Spleen (tissue), 11 donors: ENCODE data around the gene ZGPAT. TPM values are rescaled to one million over a fixed set of nuclear protein-coding genes. Genes with fewer than 3 reads are reported as not detected.
A peak's percentile ranks its signal among the peaks of the same experiment; 100 is the strongest.

Experiments
- DNase-seq: peaks from one replicate; pipeline ENCODE4 v3.0.0-alpha.2; 2020
- H3K27ac ChIP-seq, 8 donors: fragments of 200-600 bp; sonication (generic) in 7 of 8; 1 replicate in 4 of 8; 2 replicates in 4 of 8; pipeline versions ENCODE4 v1.5.0 to v1.8.0; 2016 to 2021; ENCODE audit warnings: inconsistent platforms in 4 of 8, mild to moderate bottlenecking in 4 of 8, moderate library complexity in 1 of 8
- H3K27me3 ChIP-seq, 7 donors: fragments of 200-600 bp; sonication (generic) in 6 of 7; replicated peaks in 1 of 7; 1 replicate in 4 of 7; 2 replicates in 3 of 7; pipeline versions ENCODE4 v1.5.0 to v1.8.0; 2016 to 2021; ENCODE audit warnings: inconsistent platforms in 3 of 7, mild to moderate bottlenecking in 1 of 7
- H3K36me3 ChIP-seq, 6 donors: fragments of 200-600 bp; sonication (generic) in 5 of 6; 1 replicate in 4 of 6; 2 replicates in 2 of 6; pipeline versions ENCODE4 v1.5.0 to v1.8.0; 2016 to 2021; ENCODE audit warnings: inconsistent platforms in 2 of 6
- H3K4me1 ChIP-seq, 6 donors: fragments of 200-600 bp; sonication (generic) in 5 of 6; 1 replicate in 3 of 6; 2 replicates in 3 of 6; pipeline versions ENCODE4 v1.5.0 to v1.8.0; 2016 to 2021; ENCODE audit warnings: inconsistent platforms in 3 of 6
- H3K4me3 ChIP-seq, 8 donors: fragments of 200-600 bp; sonication (generic) in 7 of 8; 1 replicate in 4 of 8; 2 replicates in 4 of 8; pipeline versions ENCODE4 v1.5.0 to v1.8.0; 2016 to 2021; ENCODE audit warnings: inconsistent platforms in 4 of 8, mild to moderate bottlenecking in 4 of 8, moderate library complexity in 2 of 8
- H3K9me3 ChIP-seq, 8 donors: fragments of 200-600 bp; sonication (generic) in 7 of 8; 1 replicate in 4 of 8; 2 replicates in 4 of 8; pipeline versions ENCODE4 v1.5.0 to v1.8.0; 2016 to 2021; ENCODE audit warnings: inconsistent platforms in 4 of 8
- POLR2A ChIP-seq, 3 donors: fragments of 450-650 bp; IDR thresholded peaks; one replicate each; pipeline ENCODE4 v1.5.1; 2017; ENCODE audit warnings: antibody characterized with exemption in 3 of 3, mild to moderate bottlenecking in 1 of 3
- POLR2AphosphoS5 ChIP-seq, 3 donors: sonication (generic); formaldehyde crosslinking; IDR thresholded peaks; one replicate each; pipeline ENCODE4 v1.5.1; 2017; ENCODE audit warnings: antibody characterized with exemption in 3 of 3
- WGBS, 5 donors: extraction: QIAGEN DNeasy Blood & Tissue Kit in 3 of 5; methylation state at CpG; one replicate each; pipeline versions ENCODE4 v1.1.5 to v1.1.7; 2013 to 2018; 5-methylcytosine and 5-hydroxymethylcytosine counted together
- intact Hi-C: fragments of 100-400 bp; cut with DNase I; formaldehyde crosslinking; loops from one replicate; pipeline ENCODE4 v1.15.0; 2023; ENCODE audit warnings: low total_unique reads
- polyA plus RNA-seq, 3 donors: library from polyadenylated mRNA; stranded (reverse); fragments of 200-250 nt; gene quantifications; one replicate each; pipeline ENCODE4 v1.2.1, GENCODE V29; 2013
- total RNA-seq, 7 donors: library from RNA; depleted of rRNA in 3 of 7; stranded (reverse); fragments of >200 nt in 3 of 7; fragmentation: NEBNext Ultra II Directional in 4 of 7; extraction: Animal tissue kit (Norgen Biotek cat#: 25700) in 4 of 7; gene quantifications; one replicate each; pipeline versions ENCODE4 v1.1.0 to v1.2.1, GENCODE V29; 2016 to 2021
- TF ChIP-seq, protein P1 (sequence below), 11 experiments: fragments of 200-600 bp in 7 of 11; fragments of 450-650 bp in 4 of 11; sonication (generic) in 4 of 11; IDR thresholded peaks in 8 of 11; conservative IDR thresholded peaks in 3 of 11; 1 replicate in 7 of 11; 2 replicates in 4 of 11; pipeline versions ENCODE4 v1.4.0 to v1.8.0; 2016 to 2021; ENCODE audit warnings: antibody characterized with exemption in 11 of 11, inconsistent platforms in 4 of 11, mild to moderate bottlenecking in 1 of 11
- donor health status: healthy with polysubstance abuse.
- donor health status: DM: no; HTN: no; CAD: no; lungs with moderate emphysema.
- donor health status: DM: no; HTN: no; CAD: no.
- donor health status: Bipolar disorder and iron deficiency.
- donor health status: healthy.
- donor health status: DM: no; HTN: no; CAD: no.
- donor health status: DM: yes; HTN: yes; CAD: no.

The ZGPAT gene
- total and polyA plus RNA-seq, 10 donors, result 23.6 to 72.8 (median 38.2) TPM

DNA sequence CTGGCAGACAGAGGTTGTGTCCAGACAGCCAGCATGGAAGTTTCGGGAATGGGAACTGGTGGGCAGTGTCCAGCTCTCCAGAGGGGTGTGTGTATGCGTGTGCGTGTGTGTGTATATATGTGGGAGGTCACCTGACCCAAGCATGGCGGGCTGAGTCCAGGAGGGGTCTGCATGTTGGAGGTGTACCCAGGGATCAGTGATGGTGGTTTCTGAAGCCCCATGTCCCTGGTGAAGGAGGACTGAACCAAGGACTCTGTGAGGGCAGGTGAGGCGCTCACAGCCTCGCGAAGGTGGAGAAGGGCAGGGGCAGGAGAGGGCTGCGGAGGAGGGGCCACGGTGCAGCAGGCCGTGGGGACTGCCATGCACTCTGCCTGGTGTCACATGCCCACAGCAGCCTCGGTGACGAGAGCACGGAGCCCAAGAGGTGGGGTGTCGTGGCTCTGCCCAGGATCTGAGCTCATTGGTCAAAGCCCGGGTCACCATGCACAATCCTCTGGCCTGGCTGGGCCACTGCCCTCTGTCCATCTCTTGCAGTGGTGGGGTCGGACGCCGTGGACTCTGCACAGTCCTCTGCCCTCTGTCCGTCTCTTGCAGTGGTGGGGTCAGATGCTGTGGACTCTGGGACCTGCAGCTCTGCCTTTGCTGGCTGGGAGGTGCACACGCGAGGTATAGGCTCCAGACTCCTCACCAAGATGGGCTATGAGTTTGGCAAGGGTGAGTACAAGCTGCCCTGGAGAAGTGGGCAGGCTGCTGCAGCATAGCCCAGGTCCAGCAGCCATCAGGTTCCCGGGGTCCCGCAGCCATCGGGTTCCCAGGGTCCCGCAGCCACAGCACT, 26.5 kb downstream of the ZGPAT start:
- H3K36me3 ChIP-seq, result peaks cover 0 to 59% (median 32%) of the 10 kb centered on the region in 6 donors
- peak in 1 of 3 donors; percentile 52 for TF ChIP-seq POLR2AphosphoS5 (IDR thresholded peaks at IDR 0.05)
- TF ChIP-seq, protein P1, sequence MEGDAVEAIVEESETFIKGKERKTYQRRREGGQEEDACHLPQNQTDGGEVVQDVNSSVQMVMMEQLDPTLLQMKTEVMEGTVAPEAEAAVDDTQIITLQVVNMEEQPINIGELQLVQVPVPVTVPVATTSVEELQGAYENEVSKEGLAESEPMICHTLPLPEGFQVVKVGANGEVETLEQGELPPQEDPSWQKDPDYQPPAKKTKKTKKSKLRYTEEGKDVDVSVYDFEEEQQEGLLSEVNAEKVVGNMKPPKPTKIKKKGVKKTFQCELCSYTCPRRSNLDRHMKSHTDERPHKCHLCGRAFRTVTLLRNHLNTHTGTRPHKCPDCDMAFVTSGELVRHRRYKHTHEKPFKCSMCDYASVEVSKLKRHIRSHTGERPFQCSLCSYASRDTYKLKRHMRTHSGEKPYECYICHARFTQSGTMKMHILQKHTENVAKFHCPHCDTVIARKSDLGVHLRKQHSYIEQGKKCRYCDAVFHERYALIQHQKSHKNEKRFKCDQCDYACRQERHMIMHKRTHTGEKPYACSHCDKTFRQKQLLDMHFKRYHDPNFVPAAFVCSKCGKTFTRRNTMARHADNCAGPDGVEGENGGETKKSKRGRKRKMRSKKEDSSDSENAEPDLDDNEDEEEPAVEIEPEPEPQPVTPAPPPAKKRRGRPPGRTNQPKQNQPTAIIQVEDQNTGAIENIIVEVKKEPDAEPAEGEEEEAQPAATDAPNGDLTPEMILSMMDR (IDR thresholded peaks at IDR 0.05 in 8 of 11, conservative IDR thresholded peaks at IDR 0.05 in 3 of 11), result no peak
- no peak for TF ChIP-seq POLR2A (IDR thresholded peaks at IDR 0.05)
- WGBS, 5 donors, result 90 to 93% (median 92%) methylated on average over 13 to 25 of the region's 25 CpGs
- H3K4me1 ChIP-seq, result peaks cover 35 to 76% (median 65%) of the 10 kb centered on the region in 6 donors
- peaks cover 0 to 19% (median 0%) of the 10 kb centered on the region in 7 donors for H3K27me3 ChIP-seq
- H3K27ac ChIP-seq, result no peak overlapping the region
- no peak for DNase-seq
- intact Hi-C loops, result no loop called here
- H3K4me3 ChIP-seq, result no peak overlapping the region
- H3K9me3 ChIP-seq, result no peaks in the 10 kb centered on the region

DNA sequence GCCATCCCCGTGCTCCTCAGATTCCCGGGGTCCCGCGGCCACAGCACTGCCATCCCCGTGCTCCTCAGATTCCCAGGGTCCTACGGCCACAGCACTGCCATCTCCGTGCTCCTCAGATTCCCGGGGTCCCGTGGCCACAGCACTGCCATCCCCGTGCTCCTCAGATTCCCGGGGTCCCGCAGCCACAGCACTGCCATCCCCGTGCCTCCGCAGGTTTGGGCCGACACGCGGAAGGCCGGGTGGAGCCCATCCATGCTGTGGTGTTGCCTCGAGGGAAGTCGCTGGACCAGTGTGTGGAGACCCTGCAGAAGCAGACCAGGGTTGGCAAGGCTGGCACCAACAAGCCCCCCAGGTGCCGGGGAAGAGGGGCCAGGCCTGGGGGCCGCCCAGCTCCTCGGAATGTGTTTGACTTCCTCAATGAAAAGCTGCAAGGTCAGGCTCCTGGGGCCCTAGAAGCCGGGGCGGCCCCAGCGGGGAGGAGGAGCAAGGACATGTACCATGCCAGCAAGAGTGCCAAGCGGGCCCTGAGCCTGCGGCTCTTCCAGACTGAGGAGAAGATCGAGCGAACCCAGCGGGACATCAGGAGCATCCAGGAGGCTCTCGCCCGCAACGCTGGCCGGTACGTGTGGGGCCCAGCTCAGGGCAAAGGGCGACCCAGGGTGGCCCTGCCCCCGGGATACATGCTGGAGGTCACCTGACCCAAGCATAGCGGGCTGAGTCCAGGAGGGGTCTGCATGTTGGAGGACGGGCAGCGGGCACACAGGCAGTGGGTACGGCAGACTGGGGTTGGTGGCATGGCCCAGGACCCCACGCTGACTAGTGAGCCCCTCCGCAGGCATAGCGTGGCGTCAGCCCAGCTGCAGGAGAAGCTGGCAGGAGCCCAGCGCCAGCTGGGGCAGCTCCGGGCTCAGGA, 27.4 kb downstream of the ZGPAT start:
- Histone ChIP-seq H3K27ac (peak overlapping the region in 4 of 8 donors; percentile 84 to 87 (median 86)), H3K36me3 (peaks cover 0 to 51% (median 32%) of the 10 kb centered on the region in 6 donors), H3K4me1 (peaks cover 33 to 68% (median 58%) of the 10 kb centered on the region in 6 donors), H3K9me3 (no peaks in the 10 kb centered on the region), H3K4me3 (no peak overlapping the region), H3K27me3 (peaks cover 0 to 19% (median 0%) of the 10 kb centered on the region in 7 donors)
- TF ChIP-seq, protein P1 (IDR thresholded peaks at IDR 0.05 in 8 of 11, conservative IDR thresholded peaks at IDR 0.05 in 3 of 11), result no peak
- TF ChIP-seq POLR2AphosphoS5 (IDR thresholded peaks at IDR 0.05) (peak in 1 of 3 donors; percentile 66), POLR2A (IDR thresholded peaks at IDR 0.05) (no peak)
- DNase-seq, result peak; percentile 78
- intact Hi-C loops, result no loop called here
- WGBS, 5 donors, result 83 to 91% (median 88%) methylated on average over 36 to 48 of the region's 48 CpGs

DNA sequence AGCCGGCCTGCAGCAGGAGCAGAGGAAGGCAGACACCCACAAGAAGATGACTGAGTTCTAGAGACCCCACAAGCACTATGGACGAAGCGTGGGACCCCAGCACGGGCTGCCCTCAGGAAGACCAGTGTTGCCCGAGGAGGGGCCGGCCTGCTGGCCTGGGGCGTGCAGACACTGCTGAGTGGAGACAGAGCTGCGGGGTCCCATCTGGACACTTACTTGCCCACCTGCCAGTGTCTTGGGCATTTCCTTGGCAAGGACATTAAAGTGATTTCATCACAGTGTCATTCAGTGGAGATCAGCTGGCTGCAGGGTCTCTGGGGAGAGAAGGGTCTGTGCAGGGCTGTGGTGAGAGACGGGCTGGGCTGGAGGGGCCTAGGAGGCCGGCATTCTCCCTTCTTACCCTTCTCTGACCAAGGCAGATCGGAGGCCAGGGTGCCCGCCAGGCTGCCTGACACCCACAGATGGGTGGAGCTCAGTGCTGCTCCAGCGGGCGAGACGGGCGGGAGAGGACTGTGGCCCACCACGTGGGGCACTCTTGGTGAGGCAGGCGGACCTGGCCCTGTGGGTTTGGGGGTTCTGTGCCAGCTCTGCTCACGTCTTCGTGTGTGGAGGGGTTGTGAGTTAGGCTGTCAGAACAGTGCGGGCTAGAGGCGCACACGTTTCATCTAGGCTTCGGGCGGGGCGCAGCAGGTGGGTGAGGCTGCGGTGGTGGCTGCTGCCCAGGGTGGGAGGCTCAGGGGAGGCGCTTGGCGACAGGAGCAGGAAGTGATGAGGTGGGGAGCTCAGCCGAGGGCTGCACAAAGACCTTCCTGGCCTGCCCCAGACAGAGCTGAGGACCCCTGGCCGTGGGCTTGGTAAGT, 28.2 kb downstream of the ZGPAT start, which contains the start of gene LIME1:
TSS of gene LIME1 (plus strand) at position 806 of the 860 bp plus-strand sequence. CDS start 886 bp downstream, outside the sequence.
- H3K4me3 ChIP-seq, result peak within 1 kb of the TSS; percentile 37 to 90 (median 54)
- peak; percentile 92 for DNase-seq
- peaks cover 37 to 68% (median 58%) of the 10 kb centered on the region in 6 donors for H3K4me1 ChIP-seq
- 35 to 56% (median 50%) methylated on average over 17 to 31 of the region's 31 CpGs for WGBS, 5 donors
- H3K36me3 ChIP-seq, result peaks cover 0 to 42% (median 32%) of the 10 kb centered on the region in 6 donors
- intact Hi-C loops, result no loop called here
- H3K9me3 ChIP-seq, result no peaks in the 10 kb centered on the region
- peak; percentile 70 to 81 (median 77) for TF ChIP-seq POLR2AphosphoS5 (IDR thresholded peaks at IDR 0.05)
- TF ChIP-seq POLR2A (IDR thresholded peaks at IDR 0.05), result no peak
- peak within 1 kb of the TSS in 7 of 8 donors; percentile 44 to 87 (median 84) for H3K27ac ChIP-seq
- H3K27me3 ChIP-seq, result peaks cover 0 to 19% (median 0%) of the 10 kb centered on the region in 7 donors
